HepG2 (cell line): ENCODE measurements around the gene FEM1B. TPM values are rescaled to one million over a fixed set of nuclear protein-coding genes. Genes with fewer than 3 reads are reported as not detected.

Experiments
- ARID2 ChIP-seq: sonication (generic); formaldehyde crosslinking; IDR thresholded peaks from 2 replicates; pipeline ENCODE4 v1.8.1; 2022; ENCODE audit warnings: mild to moderate bottlenecking, missing genetic modification reagents, borderline replicate concordance
- CEBPB ChIP-seq: IDR thresholded peaks from 2 replicates; pipeline ENCODE4 v1.6.1; 2011; ENCODE audit warnings: low read depth, low read length, improper control_type of control experiment, borderline replicate concordance
- ELK4 ChIP-seq: sonication (generic); formaldehyde crosslinking; IDR thresholded peaks from 2 replicates; pipeline ENCODE4 v1.9.0; 2021; ENCODE audit warnings: missing genetic modification reagents, borderline replicate concordance
- FOXM1 ChIP-seq: sonication (generic); formaldehyde crosslinking; IDR thresholded peaks from 2 replicates; pipeline ENCODE4 v1.5.0; 2020; ENCODE audit warnings: missing genetic modification reagents
- KDM1A ChIP-seq: IDR thresholded peaks from 2 replicates; pipeline ENCODE4 v1.6.1; 2016; ENCODE audit warnings: missing compliant biosample characterization
- PATZ1 ChIP-seq: sonication (generic); formaldehyde crosslinking; IDR thresholded peaks from 2 replicates; pipeline ENCODE4 v1.4.0; 2020; ENCODE audit warnings: missing genetic modification reagents
- PBX3 ChIP-seq: sonication (generic); formaldehyde crosslinking; IDR thresholded peaks from 2 replicates; pipeline ENCODE4 v1.8.1; 2023; ENCODE audit warnings: missing genetic modification reagents, inconsistent platforms, borderline replicate concordance
- PCBP1 ChIP-seq: fragments of 200-400 bp; formaldehyde crosslinking; IDR thresholded peaks from 2 replicates; pipeline ENCODE4 v1.6.1; 2017; ENCODE audit warnings: mild to moderate bottlenecking, low read depth, low read length, borderline replicate concordance
- SAFB2 ChIP-seq: sonication (generic); formaldehyde crosslinking; IDR thresholded peaks from 2 replicates; pipeline ENCODE4 v1.5.1; 2020; ENCODE audit warnings: missing genetic modification reagents, low read depth, mild to moderate bottlenecking, borderline replicate concordance
- SRSF4 ChIP-seq: fragments of 200-400 bp; formaldehyde crosslinking; IDR thresholded peaks from one replicate; pipeline ENCODE4 v1.6.1; 2018; ENCODE audit warnings: mild to moderate bottlenecking, low read depth, low read length, moderate library complexity; ENCODE audit not compliant: poor library complexity, severe bottlenecking
- SUZ12 ChIP-seq: fragments of 150-350 bp; IDR thresholded peaks from 2 replicates; pipeline ENCODE4 v1.6.1; 2014; ENCODE audit warnings: low read depth, low read length
- TEAD2 ChIP-seq: sonication (generic); formaldehyde crosslinking; IDR thresholded peaks from 2 replicates; pipeline ENCODE4 v1.9.0; 2021; ENCODE audit warnings: missing genetic modification reagents
- ZBTB42 ChIP-seq: sonication (generic); formaldehyde crosslinking; IDR thresholded peaks from 2 replicates; pipeline ENCODE4 v1.5.0; 2020; ENCODE audit warnings: mild to moderate bottlenecking, missing genetic modification reagents
- ZNF326 ChIP-seq: sonication (generic); formaldehyde crosslinking; IDR thresholded peaks from 2 replicates; pipeline ENCODE4 v1.4.0; 2020; ENCODE audit warnings: missing genetic modification reagents, borderline replicate concordance
- ZNF329 ChIP-seq: sonication (generic); formaldehyde crosslinking; IDR thresholded peaks from 2 replicates; pipeline ENCODE4 v1.9.0; 2021; ENCODE audit warnings: low read depth, mild to moderate bottlenecking, missing genetic modification reagents
- ZNF343 ChIP-seq: sonication (generic); formaldehyde crosslinking; IDR thresholded peaks from 2 replicates; pipeline ENCODE4 v1.4.0; 2020; ENCODE audit warnings: mild to moderate bottlenecking, missing genetic modification reagents
- ZNF350 ChIP-seq: sonication (generic); formaldehyde crosslinking; IDR thresholded peaks from 2 replicates; pipeline ENCODE4 v1.4.0; 2020; ENCODE audit warnings: mild to moderate bottlenecking, low read depth, missing genetic modification reagents, borderline replicate concordance
- ZNF496 ChIP-seq: sonication (generic); formaldehyde crosslinking; IDR thresholded peaks from 2 replicates; pipeline ENCODE4 v1.8.1; 2023; ENCODE audit warnings: mild to moderate bottlenecking, moderate library complexity, missing genetic modification reagents; ENCODE audit not compliant: insufficient replicate concordance
- ZNF530 ChIP-seq: sonication (generic); formaldehyde crosslinking; IDR thresholded peaks from 2 replicates; pipeline ENCODE4 v1.5.0; 2020; ENCODE audit warnings: low read depth, mild to moderate bottlenecking, missing genetic modification reagents
- ZNF563 ChIP-seq: sonication (generic); formaldehyde crosslinking; IDR thresholded peaks from 2 replicates; pipeline ENCODE4 v1.8.0; 2022; ENCODE audit warnings: mild to moderate bottlenecking, moderate library complexity, missing genetic modification reagents
- ZNF703 ChIP-seq: sonication (generic); formaldehyde crosslinking; IDR thresholded peaks from 2 replicates; pipeline ENCODE4 v1.5.1; 2020; ENCODE audit warnings: missing genetic modification reagents, mild to moderate bottlenecking, moderate library complexity, borderline replicate concordance
- ZNF777 ChIP-seq: sonication (generic); formaldehyde crosslinking; IDR thresholded peaks from 2 replicates; pipeline ENCODE4 v1.4.0; 2020; ENCODE audit warnings: missing genetic modification reagents
- ZNF839 ChIP-seq: sonication (generic); formaldehyde crosslinking; IDR thresholded peaks from 2 replicates; pipeline ENCODE4 v1.4.0; 2020; ENCODE audit warnings: missing genetic modification reagents, mild to moderate bottlenecking, borderline replicate concordance
- polyA plus RNA-seq, 8 experiments: library from polyadenylated mRNA; depleted of rRNA in 3 of 8; stranded (reverse) in 7 of 8; unstranded in 1 of 8; fragments of >200 nt; fragmentation: Illumina TruSeq in 4 of 8; extraction: Trizol in 4 of 8; gene quantifications; 2 replicates each; pipeline versions ENCODE4 v1.2.1 to v1.2.3, GENCODE V29; 2011 to 2016; ENCODE audit warnings: low read depth in 4 of 8, missing spikeins in 1 of 8, mixed read lengths in 1 of 8; ENCODE audit not compliant: insufficient read depth in 1 of 8
- total RNA-seq, 5 experiments: library from RNA; depleted of rRNA; stranded (reverse); fragments of >200 nt; fragmentation: Illumina TruSeq; extraction: Trizol; gene quantifications; 2 replicates each; pipeline ENCODE4 v1.2.3, GENCODE V29; 2016; ENCODE audit warnings: low read depth in 1 of 5
- TF ChIP-seq, protein P1 (sequence below): sonication (generic); formaldehyde crosslinking; IDR thresholded peaks from 2 replicates; pipeline ENCODE4 v1.5.0; 2020; ENCODE audit warnings: missing genetic modification reagents, mild to moderate bottlenecking, borderline replicate concordance

Gene FEM1B
- total and polyA plus RNA-seq, 2 of the 13 experiments (the other 11 are each of a cell fraction or from before 2014, with no cell fraction given) = 38.1 to 40.0 TPM

GRCh38 chr15:68228143-68228970 lies 49.2 kb upstream of the FEM1B start (continued):
- TF ChIP-seq CEBPB = 0 out of 2 replicates have a peak, but pooled peaks have one; percentile 25
- no peak for TF ChIP-seq SRSF4
- TF ChIP-seq ZNF496 (CRISPR knock-in tag) = no peak
- no peak for TF ChIP-seq ZNF839 (CRISPR knock-in tag)
- 0 out of 2 replicates have a peak, but pooled peaks have one; percentile 17 for TF ChIP-seq ZNF329 (CRISPR knock-in tag)
- TF ChIP-seq KDM1A (CRISPR knock-in tag) = peak; percentile 73; the same call in 1 of the 2 replicates
- TF ChIP-seq PBX3 (CRISPR knock-in tag) = no peak
- no peak for TF ChIP-seq TEAD2 (CRISPR knock-in tag)
- TF ChIP-seq, protein P1, sequence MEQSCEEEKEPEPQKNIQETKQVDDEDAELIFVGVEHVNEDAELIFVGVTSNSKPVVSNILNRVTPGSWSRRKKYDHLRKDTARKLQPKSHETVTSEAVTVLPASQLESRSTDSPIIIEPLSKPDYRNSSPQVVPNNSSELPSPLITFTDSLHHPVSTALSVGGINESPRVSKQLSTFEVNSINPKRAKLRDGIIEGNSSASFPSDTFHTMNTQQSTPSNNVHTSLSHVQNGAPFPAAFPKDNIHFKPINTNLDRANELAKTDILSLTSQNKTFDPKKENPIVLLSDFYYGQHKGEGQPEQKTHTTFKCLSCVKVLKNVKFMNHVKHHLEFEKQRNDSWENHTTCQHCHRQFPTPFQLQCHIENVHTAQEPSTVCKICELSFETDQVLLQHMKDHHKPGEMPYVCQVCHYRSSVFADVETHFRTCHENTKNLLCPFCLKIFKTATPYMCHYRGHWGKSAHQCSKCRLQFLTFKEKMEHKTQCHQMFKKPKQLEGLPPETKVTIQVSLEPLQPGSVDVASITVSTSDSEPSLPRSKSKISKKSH (CRISPR knock-in tag) = peak; percentile 49
- no peak for TF ChIP-seq ZNF326 (CRISPR knock-in tag)
- TF ChIP-seq ZNF563 (CRISPR knock-in tag) = no peak
- TF ChIP-seq PATZ1 (CRISPR knock-in tag) = no peak
- TF ChIP-seq SUZ12 = no peak
- no peak for TF ChIP-seq PCBP1
- TF ChIP-seq SAFB2 (CRISPR knock-in tag) = no peak
- no peak; the same call in 1 of the 2 replicates for TF ChIP-seq ZNF777 (CRISPR knock-in tag)
- TF ChIP-seq ZNF703 (CRISPR knock-in tag) = peak; percentile 67; the same call in 1 of the 2 replicates
- no peak for TF ChIP-seq FOXM1 (CRISPR knock-in tag)
- no peak for TF ChIP-seq ZNF350 (CRISPR knock-in tag)
- no peak for TF ChIP-seq ZNF530 (CRISPR knock-in tag)
- TF ChIP-seq ELK4 (CRISPR knock-in tag) = no peak
- TF ChIP-seq ZBTB42 (CRISPR knock-in tag) = no peak
- peak; percentile 26 for TF ChIP-seq ZNF343 (CRISPR knock-in tag)
- no peak for TF ChIP-seq ARID2 (CRISPR knock-in tag)
